Measurements from ENCODE around the gene KCTD16. TPM values are rescaled to one million over a fixed set of nuclear protein-coding genes. Genes with fewer than 3 reads are reported as not detected.

KCTD16 gene
- total RNA-seq, 4 donors from 2014 or later, result not detected

DNA sequence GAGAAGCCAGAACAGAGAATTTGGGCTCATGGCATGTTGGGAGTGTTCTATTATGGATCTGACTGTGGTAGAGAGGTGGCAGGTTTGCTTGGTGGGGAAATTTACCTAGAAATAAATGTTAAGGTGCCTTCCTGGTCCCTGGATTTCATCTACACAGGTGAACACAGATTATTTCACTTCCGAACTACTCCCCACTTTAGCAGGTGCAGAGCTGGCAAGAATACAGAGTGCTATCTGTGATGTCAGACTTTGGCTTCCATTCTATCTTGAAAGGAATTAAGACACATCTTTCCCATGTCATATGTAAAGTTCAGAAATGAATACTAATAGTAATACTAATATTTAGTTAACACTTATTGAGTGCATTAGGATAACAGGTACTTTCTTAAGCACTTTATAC lies 234.0 kb downstream of the KCTD16 start:
- no peaks in the 10 kb centered on the region for H3K36me3 ChIP-seq
- no peak overlapping the region for H3K4me3 ChIP-seq
- H3K9me3 ChIP-seq, result no peaks in the 10 kb centered on the region
- TF ChIP-seq CTCF (IDR thresholded peaks at IDR 0.05) (no peak), POLR2A (IDR thresholded peaks at IDR 0.05) (no peak)
- H3K27me3 ChIP-seq, result no peaks in the 10 kb centered on the region
- H3K27ac ChIP-seq, result no peak overlapping the region
- intact Hi-C loops (cut with DNase I), result no loop called here
- H3K4me1 ChIP-seq, result no peaks in the 10 kb centered on the region
- WGBS, 2 donors, result 92 to 100% methylated on average over 1 of the region's 1 CpG
- DNase-seq, result no peak

DNA sequence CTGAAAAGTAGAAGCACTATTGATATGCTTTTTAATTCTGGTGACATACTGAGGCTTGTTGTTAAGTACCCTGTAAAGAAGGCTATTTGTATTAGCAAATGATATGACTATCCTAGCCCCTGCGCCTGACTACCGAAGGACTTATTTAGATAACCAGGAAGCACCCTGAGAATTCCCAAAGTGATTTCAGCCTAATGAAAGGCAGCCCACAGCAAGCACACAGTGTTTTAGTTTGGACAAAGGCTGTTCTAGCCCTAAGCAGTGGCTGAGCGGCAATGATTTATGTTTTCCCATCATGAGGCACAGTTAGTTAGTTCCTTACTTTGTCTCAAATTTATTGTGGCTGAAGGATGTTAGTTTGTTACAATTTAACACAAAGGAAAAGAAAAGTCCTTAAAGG lies 235.3 kb downstream of the KCTD16 start:
- intact Hi-C loops (cut with DNase I), result no loop called here
- H3K9me3 ChIP-seq, result no peaks in the 10 kb centered on the region
- TF ChIP-seq CTCF (IDR thresholded peaks at IDR 0.05) (no peak), POLR2A (IDR thresholded peaks at IDR 0.05) (no peak)
- no peaks in the 10 kb centered on the region for H3K4me1 ChIP-seq
- no peaks in the 10 kb centered on the region for H3K36me3 ChIP-seq
- DNase-seq, result no peak
- no peaks in the 10 kb centered on the region for H3K27me3 ChIP-seq
- 52 to 61% methylated on average over 3 of the region's 3 CpGs for WGBS, 2 donors
- H3K4me3 ChIP-seq, result no peak overlapping the region
- no peak overlapping the region for H3K27ac ChIP-seq

DNA sequence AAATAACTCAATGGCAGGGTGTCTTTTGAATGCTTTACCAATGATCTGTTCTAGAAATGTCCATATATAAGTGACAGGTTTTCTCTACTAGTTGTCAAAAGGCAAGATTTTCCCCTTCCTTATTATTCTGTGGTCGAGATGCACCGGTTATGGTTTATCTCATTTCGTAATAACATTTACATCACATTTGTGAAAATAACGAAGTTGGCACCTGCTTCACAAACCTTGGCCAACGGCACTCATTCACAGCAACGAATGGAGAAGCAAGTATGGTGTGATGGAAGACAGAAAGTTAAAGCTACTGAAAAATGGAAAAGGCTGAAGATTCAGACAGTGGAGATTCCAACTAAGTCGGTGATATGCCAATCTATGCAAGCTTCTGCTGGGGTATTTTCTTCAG lies 235.8 kb downstream of the KCTD16 start:
- no peaks in the 10 kb centered on the region for H3K4me1 ChIP-seq
- H3K9me3 ChIP-seq, result no peaks in the 10 kb centered on the region
- no peak overlapping the region for H3K27ac ChIP-seq
- intact Hi-C loops (cut with DNase I), result no loop called here
- WGBS, 2 donors, result 54 to 80% methylated on average over 7 of the region's 7 CpGs
- no peaks in the 10 kb centered on the region for H3K27me3 ChIP-seq
- H3K36me3 ChIP-seq, result no peaks in the 10 kb centered on the region
- TF ChIP-seq CTCF (IDR thresholded peaks at IDR 0.05) (no peak), POLR2A (IDR thresholded peaks at IDR 0.05) (no peak)
- H3K4me3 ChIP-seq, result no peak overlapping the region
- no peak for DNase-seq

- no peak overlapping the region for H3K4me3 ChIP-seq
- H3K36me3 ChIP-seq, result no peaks in the 10 kb centered on the region
- intact Hi-C loops (cut with DNase I), result no loop called here
- no peaks in the 10 kb centered on the region for H3K4me1 ChIP-seq
- no peaks in the 10 kb centered on the region for H3K27me3 ChIP-seq
- H3K27ac ChIP-seq, result no peak overlapping the region
- TF ChIP-seq POLR2A (IDR thresholded peaks at IDR 0.05) (no peak), CTCF (IDR thresholded peaks at IDR 0.05) (no peak)
- no peaks in the 10 kb centered on the region for H3K9me3 ChIP-seq
- DNase-seq, result no peak
- WGBS, 2 donors, result 67% methylated on average over 4 of the region's 4 CpGs
Measured at GRCh38 chr5:144414202-144415029, 243.7 kb downstream of the KCTD16 start.

DNA sequence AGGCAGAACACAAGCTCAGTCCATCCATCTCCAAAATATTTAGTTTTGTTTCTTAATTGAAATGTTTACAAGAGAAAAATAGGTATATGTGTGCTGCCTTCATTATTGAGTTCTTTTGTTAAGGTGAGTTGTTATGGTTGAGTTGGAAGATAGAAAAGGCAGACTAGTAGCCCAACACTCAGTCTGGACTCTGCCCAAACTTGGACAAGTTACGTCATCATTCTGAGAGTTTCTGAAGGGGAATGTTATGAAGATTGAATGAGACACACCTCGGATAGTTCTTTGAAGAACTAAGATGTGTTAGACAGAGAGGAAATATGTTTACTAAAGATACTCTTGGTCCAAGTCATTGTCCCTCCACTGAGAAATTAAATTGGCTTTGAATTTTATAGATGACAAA lies 245.5 kb downstream of the KCTD16 start:
- Histone ChIP-seq H3K27me3 (no peaks in the 10 kb centered on the region), H3K4me3 (no peak overlapping the region), H3K9me3 (no peaks in the 10 kb centered on the region), H3K36me3 (no peaks in the 10 kb centered on the region), H3K27ac (no peak overlapping the region), H3K4me1 (no peaks in the 10 kb centered on the region)
- intact Hi-C loops (cut with DNase I), result no loop called here
- 35 to 60% methylated on average over 2 of the region's 2 CpGs for WGBS, 2 donors
- DNase-seq, result no peak
- TF ChIP-seq POLR2A (IDR thresholded peaks at IDR 0.05), result no peak
- no peak for TF ChIP-seq CTCF (IDR thresholded peaks at IDR 0.05)
